ENCODE data around the gene LRRC57.
A peak's percentile ranks its signal among the peaks of the same experiment; 100 is the strongest.

LRRC57 gene

DNA sequence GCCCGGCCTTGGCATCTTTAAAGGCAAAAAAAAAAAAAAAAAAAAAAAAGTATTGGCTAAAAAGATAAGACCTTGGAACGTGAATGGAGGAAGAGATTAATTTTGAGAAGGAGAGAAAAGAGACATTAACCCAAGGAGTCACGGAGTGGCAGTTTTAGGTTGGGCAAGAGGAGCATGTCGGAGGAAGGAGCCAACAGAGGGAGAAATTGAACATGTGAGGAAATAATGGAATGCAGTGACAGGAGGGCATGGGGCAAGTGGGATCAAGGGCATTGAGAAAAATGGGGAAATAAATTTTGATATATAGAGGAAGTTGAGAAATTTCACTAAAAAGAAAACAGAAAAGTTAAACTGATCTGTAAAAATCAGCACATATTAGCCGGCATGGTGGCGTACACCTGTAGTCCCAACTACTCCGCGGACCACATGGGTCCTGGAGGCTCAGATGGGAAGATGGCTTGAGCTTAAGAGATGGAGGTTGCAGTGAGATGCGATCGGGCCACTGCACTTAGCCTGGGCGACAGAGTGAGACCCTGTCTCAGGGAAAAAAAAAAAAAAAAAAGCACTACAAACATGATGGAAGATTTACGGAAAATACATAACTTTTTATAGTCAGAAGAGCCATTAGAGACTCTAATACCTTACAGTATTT, 1.3 kb upstream of the LRRC57 start:
- DNase-seq, result no peak

DNA sequence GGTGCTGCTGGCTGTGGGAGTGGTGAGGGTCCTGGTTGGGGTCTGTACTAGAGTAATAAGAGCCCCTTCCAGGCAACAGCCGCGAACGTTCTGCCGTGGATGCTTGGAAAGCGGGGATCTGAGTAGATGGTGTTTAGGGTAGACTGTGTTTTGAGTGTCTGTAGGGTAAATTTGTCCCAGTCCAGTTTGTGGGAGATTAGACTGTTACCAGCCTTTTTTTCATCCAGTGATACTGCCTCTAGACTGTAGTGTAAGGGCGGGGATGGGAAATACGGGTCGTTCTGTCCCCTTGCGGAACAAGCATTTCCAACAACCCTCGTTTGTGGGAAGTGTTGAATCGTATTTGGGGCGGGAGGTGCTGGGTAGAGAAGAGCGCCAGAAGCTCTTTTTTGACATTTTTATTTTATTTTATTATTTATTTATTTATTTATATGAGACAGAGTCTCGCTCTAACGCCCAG, 469 bp upstream of the LRRC57 start:
- no peak for DNase-seq

DNA sequence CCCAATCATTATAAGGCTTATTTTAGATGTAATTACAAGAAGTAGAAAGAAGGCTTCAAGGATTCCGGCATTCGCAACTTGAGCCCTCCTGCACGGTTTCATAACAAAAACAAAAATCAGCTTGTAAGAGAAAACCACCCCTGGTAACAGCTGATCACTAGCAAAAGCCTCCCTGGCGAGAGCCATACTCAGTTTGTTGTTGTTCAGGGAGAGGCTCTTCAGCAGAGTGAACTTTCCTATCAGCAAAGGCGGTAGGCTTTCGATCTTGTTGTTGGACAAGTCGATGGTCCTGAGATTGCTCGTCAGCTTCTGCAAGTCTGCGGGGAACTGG, 710 bp downstream of the LRRC57 start:
- no peak for DNase-seq

DNA sequence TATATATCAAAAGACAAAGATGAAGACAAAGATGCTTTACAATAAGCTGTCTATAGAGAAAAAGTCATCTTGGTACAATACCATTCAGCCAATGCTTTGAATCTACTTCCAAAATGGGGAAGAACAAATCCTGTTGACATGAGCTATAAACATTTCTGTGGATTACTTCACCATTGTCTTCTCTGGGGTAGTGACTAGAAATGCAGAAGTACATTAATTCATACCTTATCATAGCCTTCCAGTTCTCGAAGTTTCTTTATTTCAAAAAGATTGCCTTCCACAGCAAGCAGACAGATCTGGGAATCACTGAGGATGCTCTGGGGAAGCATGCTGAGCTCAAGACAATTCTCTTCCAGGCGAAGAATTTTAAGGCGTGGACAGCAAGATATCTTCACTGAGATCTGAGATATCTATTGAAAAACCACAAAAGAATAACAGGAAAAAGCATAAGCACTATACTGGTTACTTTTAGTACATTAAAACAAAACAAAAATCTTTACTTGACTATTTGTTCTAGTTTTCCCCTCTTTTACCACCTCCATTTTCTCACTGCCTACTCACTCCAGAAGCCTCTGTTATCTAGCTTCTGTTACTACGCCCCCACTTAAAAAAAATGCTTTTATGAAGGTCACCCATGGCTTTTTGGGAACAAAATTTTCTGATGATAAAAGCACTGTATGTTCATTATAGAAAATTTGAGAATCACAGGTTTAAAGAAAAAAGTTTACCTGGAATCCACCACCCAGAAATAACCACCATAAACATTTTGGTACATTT, 3.6 kb downstream of the LRRC57 start:
- DNase-seq, result no peak

DNA sequence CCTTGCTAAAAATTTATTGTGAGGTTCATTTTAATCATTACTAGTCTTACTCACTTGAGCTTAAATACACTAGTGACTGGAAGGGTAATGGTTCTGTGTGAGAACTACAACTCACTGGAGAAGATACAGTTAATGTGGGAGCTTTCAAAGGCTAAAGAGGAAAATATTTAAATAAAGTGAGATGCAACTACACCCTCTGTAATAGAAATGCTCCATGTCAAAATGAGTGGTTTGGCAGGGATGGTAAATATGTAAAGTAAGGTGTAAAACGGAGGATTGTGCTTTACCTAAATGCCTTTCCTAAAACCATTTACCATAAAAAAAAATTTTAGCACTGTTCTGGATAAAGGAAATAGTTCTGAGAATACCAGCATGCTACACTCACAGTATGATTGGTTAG, 15.3 kb downstream of the LRRC57 start:
- no peak for DNase-seq

DNA sequence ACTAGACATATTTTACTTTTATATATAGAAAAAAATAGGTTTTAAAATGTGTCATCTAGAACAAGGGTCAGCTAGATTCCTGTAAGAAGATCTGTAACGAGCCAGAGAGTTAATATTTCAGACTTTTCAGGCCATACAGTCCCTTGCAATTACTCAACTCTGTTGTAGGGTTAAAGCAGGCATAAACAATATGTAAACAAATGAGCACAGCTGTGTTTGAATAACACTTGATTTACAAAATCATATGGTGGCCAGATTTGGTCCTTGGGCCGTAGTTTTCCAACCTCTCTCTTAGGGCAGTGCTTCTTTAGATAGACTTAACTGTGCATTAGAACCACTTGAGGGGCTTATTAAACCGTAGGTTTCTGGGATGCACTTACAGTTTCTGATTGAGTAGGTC, 19.6 kb downstream of the LRRC57 start:
- no peak for DNase-seq

DNA sequence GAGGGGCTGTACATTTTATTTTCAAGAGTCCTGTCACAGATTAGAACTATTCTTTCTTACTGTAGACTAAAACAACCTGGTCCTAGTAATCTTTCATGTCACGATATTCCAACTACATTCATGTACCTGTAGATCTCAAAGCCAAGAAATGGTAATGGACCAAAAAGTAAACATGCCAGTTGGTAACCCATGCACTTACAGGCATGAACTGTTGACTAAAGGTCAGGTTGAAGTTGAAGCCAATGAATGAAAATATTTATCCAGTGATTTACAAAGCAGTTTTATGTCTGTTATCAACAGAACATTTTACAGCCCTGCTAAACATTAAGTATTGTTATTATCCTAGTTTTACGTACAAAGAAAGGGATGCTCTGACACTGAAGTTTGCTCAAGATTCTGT, 25.3 kb downstream of the LRRC57 start:
- DNase-seq, result no peak

DNA sequence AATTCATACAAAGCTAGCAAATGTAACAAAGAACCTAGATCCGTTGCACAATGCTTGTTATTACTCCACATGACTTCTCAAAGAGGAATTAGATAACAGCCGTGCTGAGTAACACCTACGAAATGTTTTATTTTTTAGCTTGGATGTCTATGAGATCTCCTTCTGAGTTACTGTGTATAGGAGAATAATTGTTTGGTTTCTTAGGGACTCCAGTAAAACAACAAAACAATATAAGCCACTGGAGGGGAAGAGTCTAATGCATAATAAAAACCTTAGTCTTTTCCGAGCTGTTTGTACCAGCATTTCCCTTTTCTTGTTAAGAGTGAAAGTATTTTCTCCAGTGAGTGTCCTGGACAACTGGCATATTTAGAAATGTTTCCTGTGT, 37.6 kb downstream of the LRRC57 start:
- DNase-seq, result no peak

DNA sequence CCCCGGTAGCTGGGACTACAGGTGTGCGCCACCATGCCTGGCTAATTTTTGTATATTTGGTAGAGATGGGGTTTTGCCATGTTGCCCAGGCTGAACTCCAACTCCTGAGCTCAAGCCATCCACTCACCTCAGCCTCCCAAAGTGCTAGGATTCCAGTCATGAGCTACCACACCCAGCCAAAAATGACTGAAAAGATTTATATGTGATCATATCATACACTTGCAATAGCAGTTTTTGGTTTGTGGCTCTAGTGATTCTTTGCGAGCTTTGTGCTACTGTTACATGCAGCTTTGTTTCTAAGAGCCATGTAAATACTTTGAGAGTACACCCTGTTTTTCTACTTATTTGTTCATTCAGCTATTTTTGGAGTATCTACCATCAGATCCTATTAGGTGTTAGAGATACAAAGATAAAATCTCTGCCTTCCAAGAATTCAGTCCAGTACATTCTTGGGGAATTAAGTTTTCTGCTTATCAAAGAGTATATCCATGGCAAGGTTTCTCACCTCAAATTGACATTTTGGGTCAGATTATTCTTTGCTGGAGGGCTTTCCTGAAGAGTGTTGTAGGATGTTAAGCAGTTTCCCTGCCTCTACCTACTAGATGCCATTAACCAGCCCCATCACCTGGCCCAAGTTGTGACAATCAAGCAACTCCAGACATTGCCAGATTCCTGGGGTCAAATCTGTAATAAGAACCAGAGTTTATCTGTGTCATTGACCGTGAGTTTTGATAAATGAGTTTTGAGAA, 38.2 kb downstream of the LRRC57 start:
- DNase-seq, result no peak

DNA sequence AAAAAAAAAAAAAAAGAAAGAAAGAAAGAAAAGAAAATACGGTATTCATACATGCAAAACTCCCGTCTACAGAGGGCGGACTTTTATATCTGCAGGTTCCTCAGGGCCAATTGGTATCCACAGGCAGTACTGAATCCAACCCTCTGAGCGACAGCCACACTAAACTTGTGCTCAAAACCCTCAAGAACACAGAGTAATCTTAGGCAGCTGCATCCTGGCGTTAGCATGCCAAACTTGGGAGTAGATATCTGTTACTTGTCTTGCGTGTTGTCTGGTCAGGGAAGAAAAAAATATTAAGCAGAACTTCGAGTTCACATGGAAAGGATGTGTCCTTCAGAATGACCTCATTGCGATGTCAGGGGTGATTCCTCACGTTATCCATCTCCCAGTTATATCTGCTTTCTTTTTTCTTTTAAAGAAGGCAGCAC, 40.3 kb downstream of the LRRC57 start:
- DNase-seq, result no peak

DNA sequence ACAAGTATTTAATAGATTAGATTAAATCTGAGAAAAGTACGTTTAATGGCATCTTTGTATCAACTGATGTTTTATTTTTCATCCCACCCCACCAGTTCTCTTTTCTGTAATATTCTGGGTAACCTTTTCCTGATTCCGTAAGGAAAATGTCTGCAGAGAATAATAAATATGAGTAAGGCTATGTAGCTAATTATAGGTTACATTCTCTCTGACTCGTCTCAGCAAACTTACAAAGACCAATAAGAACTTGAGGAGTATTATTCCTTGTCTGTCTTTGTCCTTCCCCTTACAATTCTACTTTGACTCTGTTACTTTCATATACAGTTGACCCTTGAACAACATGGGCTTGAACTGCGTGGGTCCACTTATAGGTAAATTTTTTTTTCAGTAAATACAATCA, 41.1 kb downstream of the LRRC57 start:
- DNase-seq, result no peak

DNA sequence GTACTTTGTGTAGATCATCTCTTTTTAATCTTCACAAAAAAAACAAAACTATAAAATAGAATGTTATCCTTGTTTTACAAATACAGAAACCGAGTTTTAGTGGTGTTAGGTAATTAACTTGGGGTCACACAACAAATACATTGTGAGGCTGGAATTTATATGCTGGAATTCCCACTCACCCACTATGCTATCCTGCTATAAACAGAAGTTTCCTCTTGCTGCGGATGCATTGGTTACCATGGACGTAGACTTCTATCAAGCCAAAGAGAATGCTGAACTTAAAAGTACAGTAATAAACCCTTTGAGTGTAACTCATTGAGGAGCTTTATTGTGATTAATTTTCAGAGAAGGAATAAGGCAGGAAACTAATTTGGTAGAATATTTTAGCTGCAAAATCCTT, 44.0 kb downstream of the LRRC57 start:
- no peak for DNase-seq

DNA sequence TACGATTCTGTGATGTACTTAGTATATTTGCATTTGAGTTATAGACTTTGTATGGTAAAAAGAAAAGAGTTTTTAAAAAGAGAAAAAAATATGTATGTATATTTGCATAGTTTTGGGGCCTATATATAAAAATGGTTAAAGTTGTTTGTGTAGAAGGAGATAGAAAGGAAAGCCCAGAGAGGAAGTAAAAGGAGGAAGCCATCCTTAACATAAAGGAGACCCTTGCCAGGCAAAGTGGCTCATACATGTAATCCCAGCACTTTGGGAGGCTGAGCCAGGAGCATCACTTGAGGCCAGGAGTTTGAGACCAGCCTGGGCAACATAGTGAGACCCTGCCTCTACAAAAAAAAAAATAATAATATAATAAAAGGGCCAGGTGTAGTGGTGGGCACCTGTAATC, 44.8 kb downstream of the LRRC57 start:
- DNase-seq, result no peak

DNA sequence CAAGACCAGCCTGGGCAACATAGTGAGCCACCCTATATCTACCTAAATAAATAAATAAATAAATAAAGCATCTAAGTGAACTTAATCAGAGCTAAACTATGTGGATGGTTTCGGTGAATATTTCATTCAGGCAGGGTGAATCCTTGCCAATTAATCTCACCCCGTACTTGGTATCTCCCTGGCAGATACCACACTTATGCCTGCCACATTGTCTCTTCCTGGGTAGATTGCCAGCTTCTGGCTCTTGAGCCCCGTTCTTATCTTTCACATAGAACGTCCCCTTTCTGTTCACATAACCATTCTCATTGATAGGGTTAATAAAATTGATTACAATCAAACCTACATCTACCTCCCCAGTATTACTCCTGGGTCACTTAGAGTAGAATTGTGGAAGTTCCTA, 46.1 kb downstream of the LRRC57 start:
- DNase-seq, result no peak

DNA sequence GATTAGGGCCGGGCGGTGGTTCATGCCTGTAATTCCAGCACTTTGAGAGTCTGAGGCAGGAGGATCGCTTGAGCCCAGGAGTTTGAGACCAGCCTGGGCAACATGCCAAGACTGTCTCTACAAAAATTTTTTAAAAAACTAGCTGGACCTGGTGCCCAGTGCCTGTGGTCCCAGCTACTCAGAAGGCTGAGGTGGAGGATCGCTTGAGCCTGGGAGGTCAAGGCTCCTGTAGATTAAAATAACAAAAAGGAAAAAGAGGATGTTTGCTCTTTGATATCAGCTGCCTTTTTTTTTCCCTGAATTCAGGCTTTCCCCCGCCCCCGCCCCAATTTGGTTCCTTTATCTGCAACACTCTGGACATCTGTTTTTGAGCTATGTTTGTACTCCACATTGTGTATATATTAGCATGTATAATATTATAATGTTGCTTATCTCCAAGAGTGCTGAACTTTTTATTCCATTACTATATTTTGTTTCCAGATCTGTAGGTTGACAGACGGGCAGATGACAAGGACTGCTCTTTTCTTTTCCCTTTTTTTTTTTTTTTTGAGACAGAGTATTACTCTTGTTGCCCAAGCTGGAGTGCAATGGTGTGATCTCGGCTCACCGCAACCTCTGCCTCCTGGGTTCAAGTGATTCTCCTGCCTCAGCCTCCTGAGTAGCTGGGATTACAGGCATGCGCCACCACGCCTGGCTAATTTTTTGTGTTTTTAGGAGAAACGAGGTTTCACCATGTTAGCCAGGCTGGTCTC, 48.6 kb downstream of the LRRC57 start:
- no peak for DNase-seq

DNA sequence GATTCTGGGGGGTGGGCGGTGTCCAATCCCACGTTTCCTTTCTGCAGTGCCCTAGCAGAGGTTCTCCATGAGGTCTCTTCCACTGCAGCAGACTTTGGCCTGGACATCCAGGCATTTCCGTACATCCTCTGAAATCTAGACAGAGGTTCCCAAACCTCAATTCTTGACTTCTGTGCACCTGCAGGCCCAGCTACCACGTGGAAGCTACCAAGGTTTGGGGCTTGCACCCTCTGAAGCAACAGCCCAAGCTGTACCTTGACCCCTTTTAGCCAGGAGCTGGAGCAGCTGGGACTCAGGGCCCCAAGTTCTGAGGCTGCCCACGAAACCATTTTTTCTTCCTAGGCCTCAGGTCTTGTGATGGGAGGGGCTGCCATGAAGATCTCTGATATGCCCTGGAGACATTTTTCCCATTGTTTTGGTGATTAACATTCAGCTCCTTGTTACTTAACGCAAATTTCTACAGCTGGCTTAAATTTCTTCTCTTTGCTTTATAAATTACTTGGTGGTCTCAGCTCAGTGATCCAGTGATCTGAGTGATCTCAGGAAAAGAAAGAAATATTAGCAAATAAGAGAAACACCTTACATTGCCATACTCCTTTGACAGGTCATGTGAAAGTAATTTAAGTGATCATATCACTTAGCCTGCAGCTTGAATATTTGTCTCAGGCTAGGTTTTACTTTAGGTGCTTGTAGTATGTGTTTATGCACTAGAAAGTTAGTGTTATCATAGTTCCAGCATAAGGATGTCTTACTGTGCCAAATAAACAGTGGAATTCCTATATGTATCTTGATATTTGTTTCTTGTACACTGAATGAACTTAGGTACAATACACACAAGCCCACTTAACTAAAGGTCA, 50.2 kb downstream of the LRRC57 start:
- no peak for DNase-seq

DNA sequence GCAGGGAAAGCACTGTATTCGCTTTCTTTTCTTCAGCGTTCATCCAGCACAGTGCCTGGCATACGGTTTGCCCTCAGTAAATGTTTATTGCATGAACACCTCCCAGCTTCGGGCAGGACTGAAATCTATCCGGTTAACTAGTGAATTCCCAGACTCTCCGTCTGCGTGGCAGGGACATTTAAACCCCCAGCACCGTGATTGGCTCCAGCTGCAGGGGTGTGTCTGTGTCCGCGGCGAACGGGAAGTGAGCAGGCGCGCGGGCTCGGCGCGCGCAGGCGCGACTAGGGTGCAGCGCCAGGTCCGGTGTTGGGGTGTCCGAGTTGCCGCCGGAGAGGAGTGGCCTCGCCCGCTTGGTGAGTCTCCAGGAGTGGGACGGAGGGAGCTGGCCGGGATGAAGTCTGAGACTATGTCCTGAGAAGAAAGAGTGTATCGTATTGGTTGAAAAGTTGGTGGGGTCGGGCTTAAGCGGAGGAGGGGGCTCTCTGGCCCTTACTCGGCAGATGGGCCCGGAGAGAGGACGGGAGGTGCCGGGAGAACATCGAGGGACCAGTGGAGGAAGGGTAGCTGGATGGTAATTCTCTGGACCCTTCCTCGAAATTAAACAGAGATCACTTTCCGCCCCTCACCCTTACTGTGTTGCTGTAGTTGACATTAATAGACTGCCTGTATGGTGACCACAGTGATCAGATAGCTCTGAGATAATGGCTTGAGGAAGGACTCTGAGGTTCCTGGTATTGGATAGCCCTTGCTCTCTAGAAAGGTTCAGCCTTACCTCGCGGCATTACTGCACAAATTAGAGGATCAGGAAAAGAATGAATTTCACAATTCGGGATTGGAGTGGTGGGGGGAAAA, 53.0 kb downstream of the LRRC57 start, which contains the start of gene SNAP23:
SNAP23 (plus strand) TSS at position 274 of the 852 bp plus-strand sequence. CDS start 16,213 bp downstream, outside the sequence.
- peak; percentile 81 for DNase-seq

DNA sequence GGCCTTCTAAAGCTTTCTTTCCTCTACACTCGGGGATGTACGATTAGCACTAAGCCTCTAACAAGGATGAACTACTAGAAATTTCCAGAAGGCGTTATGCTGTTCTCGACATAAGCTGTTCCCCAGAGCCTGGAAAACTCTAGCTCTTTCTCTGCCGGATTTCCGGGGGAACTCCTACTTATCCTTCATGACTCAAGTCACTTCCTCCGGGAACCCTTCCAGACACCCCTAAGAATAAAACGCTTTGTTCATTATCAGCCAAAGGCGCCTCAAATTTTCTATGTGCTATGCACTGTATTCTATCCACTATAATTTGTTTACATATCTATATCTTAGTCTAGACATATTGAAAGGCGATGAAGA, 53.6 kb downstream of the LRRC57 start:
- DNase-seq, result peak; percentile 3

DNA sequence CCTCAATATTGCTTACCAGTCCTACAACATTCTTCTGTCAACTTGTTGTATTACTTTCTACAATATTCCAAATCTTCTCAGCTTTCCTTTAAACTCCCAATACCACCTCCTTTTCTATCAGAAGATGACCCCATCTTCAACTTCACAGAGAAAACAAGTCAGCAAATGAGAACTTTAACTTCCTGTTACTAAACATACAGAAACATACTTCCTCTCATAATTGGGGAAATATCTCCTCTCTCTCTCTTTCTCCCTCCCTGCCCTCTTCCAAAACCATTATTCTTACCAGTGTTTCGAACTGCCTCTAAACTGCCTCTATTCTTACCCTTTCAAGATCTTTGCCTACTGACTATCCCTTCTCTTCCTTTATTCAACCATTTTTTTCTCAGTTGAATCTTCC, 54.9 kb downstream of the LRRC57 start:
- no peak for DNase-seq

DNA sequence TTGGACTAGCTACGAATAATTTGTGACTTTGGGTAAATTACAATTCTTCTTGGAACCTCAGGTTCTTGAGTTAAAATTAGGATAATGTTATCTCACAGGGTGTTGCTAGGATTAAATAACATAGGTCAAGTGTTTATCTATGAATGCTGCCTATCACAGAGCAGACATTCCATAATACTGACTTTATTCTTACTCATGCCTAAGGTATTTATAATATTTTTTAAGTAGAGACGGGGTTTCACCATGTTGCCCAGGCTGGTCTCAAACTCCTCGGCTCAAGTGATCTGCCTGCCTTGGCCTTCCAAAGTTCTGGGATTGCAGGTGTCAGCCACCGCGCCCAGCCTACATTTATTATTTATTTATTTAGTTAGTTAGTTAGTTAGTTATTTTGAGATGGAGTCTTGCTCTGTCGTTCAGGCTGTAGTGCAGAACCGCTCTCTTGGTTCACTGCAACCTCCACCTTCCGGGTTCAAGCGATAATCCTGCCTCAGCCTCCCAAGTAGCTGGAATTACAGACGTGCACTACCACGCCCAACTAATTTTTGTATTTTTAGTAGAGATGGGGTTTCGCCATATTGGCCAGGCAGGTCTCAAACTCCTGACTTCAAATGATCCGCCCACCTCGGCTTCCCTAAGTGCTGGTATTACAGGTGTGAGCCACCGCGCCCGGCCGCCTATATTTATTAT, 56.9 kb downstream of the LRRC57 start:
- DNase-seq, result no peak
